IMR-90 (cell line): ENCODE measurements around the gene MPRIP. TPM values are rescaled to one million over a fixed set of nuclear protein-coding genes. Genes with fewer than 3 reads are reported as not detected.

Source experiments
- ATAC-seq: fragments of 200-7000 bp; cut with Tn5 transposase; 2 replicates; pipeline ENCODE4 v1.9.1; 2020; ENCODE audit warnings: low read depth, mild to moderate bottlenecking, moderate library complexity
- BruUV-seq: library from RNA; stranded (reverse); fragments of 400-500 nt; replicated peaks from 2 replicates; lab custom pipeline; 2021; lab: Mats Ljungman, UMichigan
- CTCF ChIA-PET: fragments of 300-600 bp; formaldehyde crosslinking; extraction: SDS; loops from one replicate; lab custom pipeline; 2021; ENCODE audit warnings: antibody characterized with exemption; lab: Yijun Ruan, JAX
- POLR2A ChIA-PET: fragments of 300-600 bp; sonication (Branson Sonifier 250); formaldehyde crosslinking; loops from one replicate; lab custom pipeline; 2022; ENCODE audit warnings: antibody characterized with exemption; ENCODE audit not compliant: unreplicated experiment; lab: Charles Lee
- DNase-seq: peaks from one replicate; pipeline ENCODE4 v3.0.0; 2013
- H2AFZ ChIP-seq: replicated peaks from 2 replicates; pipeline ENCODE3; 2013; ENCODE audit warnings: low read length, mild to moderate bottlenecking; ENCODE audit not compliant: poor library complexity
- H2AK5ac ChIP-seq: 2 replicates; pipeline ENCODE4 v1.6.1; 2013; ENCODE audit warnings: low read depth, low read length, inconsistent platforms
- H2AK9ac ChIP-seq: replicated peaks from 2 replicates; pipeline ENCODE3; 2013; ENCODE audit warnings: mild to moderate bottlenecking, low read depth, low read length, moderate library complexity; ENCODE audit not compliant: poor library complexity
- H2BK120ac ChIP-seq: 2 replicates; pipeline ENCODE4 v1.6.1; 2013; ENCODE audit warnings: low read depth, low read length, inconsistent platforms
- H2BK15ac ChIP-seq: 3 replicates; pipeline ENCODE4 v1.6.1; 2013; ENCODE audit warnings: low read depth, low read length, inconsistent platforms
- H2BK20ac ChIP-seq: 2 replicates; pipeline ENCODE4 v1.6.1; 2013; ENCODE audit warnings: low read depth, mild to moderate bottlenecking, inconsistent platforms, low read length, moderate library complexity
- H2BK5ac ChIP-seq: 2 replicates; pipeline ENCODE4 v1.6.1; 2013; ENCODE audit warnings: mild to moderate bottlenecking, low read depth, low read length, inconsistent platforms; ENCODE audit not compliant: poor library complexity, severe bottlenecking
- H3K14ac ChIP-seq: replicated peaks from 2 replicates; pipeline ENCODE4 v1.6.1; 2013; ENCODE audit warnings: low read depth, low read length, inconsistent platforms
- H3K18ac ChIP-seq: 2 replicates; pipeline ENCODE4 v1.6.1; 2013; ENCODE audit warnings: low read depth, low read length, control low read depth
- H3K23ac ChIP-seq: 2 replicates; pipeline ENCODE4 v1.6.1; 2013; ENCODE audit warnings: low read depth, low read length, inconsistent platforms
- H3K27ac ChIP-seq: 2 replicates; pipeline ENCODE4 v1.5.1; 2013; ENCODE audit warnings: mild to moderate bottlenecking, control low read depth, low read length; ENCODE audit not compliant: insufficient read depth
- H3K27me3 ChIP-seq: 2 replicates; pipeline ENCODE4 v1.6.1; 2013; ENCODE audit warnings: low read length; ENCODE audit not compliant: control insufficient read depth, insufficient read depth
- H3K36me3 ChIP-seq: 2 replicates; pipeline ENCODE4 v1.6.1; 2013; ENCODE audit warnings: low read length, mixed read lengths; ENCODE audit not compliant: control insufficient read depth, insufficient read depth
- H3K4ac ChIP-seq: 2 replicates; pipeline ENCODE4 v1.6.1; 2013; ENCODE audit warnings: low read depth, low read length, inconsistent platforms
- H3K4me1 ChIP-seq: 2 replicates; pipeline ENCODE4 v1.6.1; 2013; ENCODE audit warnings: low read length, mixed read lengths; ENCODE audit not compliant: control insufficient read depth, insufficient read depth
- H3K4me2 ChIP-seq: 2 replicates; pipeline ENCODE4 v1.6.1; 2013; ENCODE audit warnings: low read depth, mild to moderate bottlenecking, control low read depth, low read length, moderate library complexity
- H3K4me3 ChIP-seq: 2 replicates; pipeline ENCODE4 v1.5.1; 2013; ENCODE audit warnings: low read depth, mild to moderate bottlenecking, control low read depth, low read length, moderate library complexity; ENCODE audit not compliant: insufficient read depth
- H3K56ac ChIP-seq: 2 replicates; pipeline ENCODE4 v1.6.1; 2013; ENCODE audit warnings: low read length, inconsistent platforms; ENCODE audit not compliant: insufficient read depth; ENCODE audit errors: extremely low read depth
- H3K79me1 ChIP-seq, 2 experiments: 2 replicates each; pipeline ENCODE4 v1.6.1; 2013; ENCODE audit warnings: low read length in 2 of 2, inconsistent platforms in 1 of 2, low read depth in 1 of 2
- H3K9ac ChIP-seq: 2 replicates; pipeline ENCODE4 v1.6.1; 2013; ENCODE audit warnings: low read depth, low read length, control low read depth
- H3K9me1 ChIP-seq: 2 replicates; pipeline ENCODE4 v1.6.1; 2013; ENCODE audit warnings: low read length, inconsistent platforms; ENCODE audit not compliant: insufficient read depth
- H3K9me3 ChIP-seq: 2 replicates; pipeline ENCODE4 v1.6.1; 2013; ENCODE audit warnings: low read length; ENCODE audit not compliant: control insufficient read depth, insufficient read depth
- H4K20me1 ChIP-seq: 2 replicates; pipeline ENCODE4 v1.6.1; 2013; ENCODE audit warnings: low read length, inconsistent platforms; ENCODE audit not compliant: insufficient read depth
- H4K5ac ChIP-seq: 2 replicates; pipeline ENCODE4 v1.6.1; 2013; ENCODE audit warnings: mild to moderate bottlenecking, low read depth, low read length, control low read depth
- H4K8ac ChIP-seq, 2 experiments: 2 replicates each; pipeline ENCODE4 v1.6.1; 2013; ENCODE audit warnings: low read depth in 2 of 2, low read length in 2 of 2, control low read depth in 1 of 2, inconsistent platforms in 1 of 2
- H4K91ac ChIP-seq: 2 replicates; pipeline ENCODE4 v1.6.1; 2013; ENCODE audit warnings: low read depth, low read length, inconsistent platforms; ENCODE audit not compliant: insufficient read depth
- BHLHE40 ChIP-seq: fragments of 150-350 bp; IDR thresholded peaks from 2 replicates; pipeline ENCODE4 v1.6.1; 2016; ENCODE audit warnings: mild to moderate bottlenecking, low read depth, low read length
- CEBPB ChIP-seq: IDR thresholded peaks from 2 replicates; pipeline ENCODE4 v1.6.1; 2012; ENCODE audit warnings: low read depth, low read length, improper control_type of control experiment
- CHD1 ChIP-seq: IDR thresholded peaks from 2 replicates; pipeline ENCODE4 v1.6.1; 2012; ENCODE audit warnings: low read depth, low read length, improper control_type of control experiment
- CTCF ChIP-seq: conservative IDR thresholded peaks from 2 replicates; pipeline ENCODE4 v1.5.1; 2012; ENCODE audit warnings: mild to moderate bottlenecking, low read depth, low read length, improper control_type of control experiment
- ELK1 ChIP-seq: fragments of 150-350 bp; IDR thresholded peaks from 2 replicates; pipeline ENCODE4 v1.6.1; 2016; ENCODE audit warnings: low read depth, mild to moderate bottlenecking, low read length, moderate library complexity, borderline replicate concordance
- FOS ChIP-seq: fragments of 150-350 bp; IDR thresholded peaks from 2 replicates; pipeline ENCODE4 v1.6.1; 2016; ENCODE audit warnings: low read depth, low read length
- MAFK ChIP-seq: IDR thresholded peaks from 2 replicates; pipeline ENCODE4 v1.6.1; 2012; ENCODE audit warnings: low read depth, low read length, improper control_type of control experiment
- MAZ ChIP-seq: IDR thresholded peaks from 2 replicates; pipeline ENCODE4 v1.6.1; 2012; ENCODE audit warnings: low read depth, mild to moderate bottlenecking, low read length, improper control_type of control experiment, moderate library complexity, borderline replicate concordance
- MXI1 ChIP-seq: IDR thresholded peaks from 2 replicates; pipeline ENCODE4 v1.6.1; 2012; ENCODE audit warnings: low read depth, mild to moderate bottlenecking, low read length, moderate library complexity, borderline replicate concordance
- NFE2L2 ChIP-seq: fragments of 150-350 bp; IDR thresholded peaks from 2 replicates; pipeline ENCODE4 v1.6.1; 2016; ENCODE audit warnings: low read depth, mild to moderate bottlenecking, low read length
- POLR2A ChIP-seq: IDR thresholded peaks from 2 replicates; pipeline ENCODE4 v1.6.1; 2012; ENCODE audit warnings: mild to moderate bottlenecking, low read depth, low read length
- RAD21 ChIP-seq: IDR thresholded peaks from 2 replicates; pipeline ENCODE4 v1.6.1; 2012; ENCODE audit warnings: low read length, improper control_type of control experiment
- RCOR1 ChIP-seq: IDR thresholded peaks from 2 replicates; pipeline ENCODE4 v1.6.1; 2012; ENCODE audit warnings: mild to moderate bottlenecking, low read length, improper control_type of control experiment; ENCODE audit not compliant: insufficient replicate concordance
- RFX5 ChIP-seq: IDR thresholded peaks from 2 replicates; pipeline ENCODE4 v1.8.0; 2012; ENCODE audit warnings: low read depth, mild to moderate bottlenecking, low read length, moderate library complexity
- SMC3 ChIP-seq: fragments of 150-350 bp; IDR thresholded peaks from 2 replicates; pipeline ENCODE4 v1.6.1; 2016; ENCODE audit warnings: low read depth, mild to moderate bottlenecking, antibody characterized with exemption, low read length, moderate library complexity
- USF2 ChIP-seq: fragments of 150-350 bp; IDR thresholded peaks from 2 replicates; pipeline ENCODE4 v1.6.1; 2017; ENCODE audit warnings: mild to moderate bottlenecking, antibody characterized with exemption, low read length, low read depth
- WGBS, 2 experiments: methylation state at CpG; one replicate each; pipeline versions ENCODE4 v1.1.5 to v1.1.7; 2013; ENCODE audit warnings: missing lambda C conversion rate in 2 of 2; ENCODE audit not compliant: insufficient read length in 1 of 2; ENCODE audit errors: extremely low coverage in 2 of 2; 5-methylcytosine and 5-hydroxymethylcytosine counted together
- dilution Hi-C: fragments of 300-500 bp; cut with HindIII; formaldehyde crosslinking; loops from one replicate; pipeline ENCODE4 v1.14.3; 2018; ENCODE audit warnings: low sequenced_read_pairs; ENCODE audit not compliant: unreplicated experiment
- in situ Hi-C: fragments of 300-500 bp; cut with MboI; formaldehyde crosslinking; loops from 3 replicates; pipeline ENCODE4 v1.14.3; 2019; ENCODE audit warnings: low sequenced_read_pairs, inconsistent platforms, mixed read lengths
- intact Hi-C: fragments of 100-400 bp; cut with micrococcal nuclease; formaldehyde crosslinking; loops from 2 replicates; pipeline ENCODE4 v1.10.0; 2022
- polyA plus RNA-seq, 3 experiments: library from polyadenylated mRNA; depleted of rRNA; stranded (reverse); fragments of >200 nt; gene quantifications; 2 replicates each; pipeline ENCODE4 v1.2.3, GENCODE V29; 2012; ENCODE audit warnings: low replicate concordance in 1 of 3
- total RNA-seq: library from RNA; depleted of rRNA; stranded (reverse); fragments of >200 nt; gene quantifications from 2 replicates; pipeline ENCODE4 v1.2.3, GENCODE V29; 2012

MPRIP gene
- total and polyA plus RNA-seq, 2 of the 4 experiments (the other 2 are of a cell fraction) = 111 to 149 TPM

- no peak overlapping the region for H3K9ac ChIP-seq
- H3K4me3 ChIP-seq = no peak overlapping the region
- no peak overlapping the region for H2BK20ac ChIP-seq
- no TSS peak for BruUV-seq
- H3K36me3 ChIP-seq = no peaks in the 10 kb centered on the region
- in situ Hi-C loops = loop anchor here (25.0 kb wide), 1 partner anchor 622 kb away; no protein-coding TSS in a partner anchor
- intact Hi-C loops = no loop called here
- no CpG with 5 or more reads among the region's 6 CpGs for WGBS, 2 experiments
- ChIA-PET CTCF (no interaction called here), POLR2A (no interaction called here)
- H4K91ac ChIP-seq = no peak overlapping the region
- DNase-seq (no peak), ATAC-seq (no peak)
- H3K14ac ChIP-seq = no peak overlapping the region
- H3K9me1 ChIP-seq = 0 out of 2 replicates have a peak, but pooled peaks cover 4% of the 10 kb centered on the region
- no peak overlapping the region for H3K56ac ChIP-seq
- TF ChIP-seq FOS (no peak), CHD1 (no peak), MAZ (no peak), MAFK (no peak), USF2 (no peak), RFX5 (no peak), RAD21 (no peak), NFE2L2 (no peak), ELK1 (no peak), POLR2A (no peak), CEBPB (no peak), SMC3 (no peak), MXI1 (no peak), RCOR1 (no peak), BHLHE40 (no peak), CTCF (no peak)
- dilution Hi-C loops = no loop called here
- H4K20me1 ChIP-seq = no peaks in the 10 kb centered on the region; the same call in none of the 2 replicates
- no peaks in the 10 kb centered on the region for H3K79me1 ChIP-seq
- H2BK5ac ChIP-seq = no peak overlapping the region
- H3K18ac ChIP-seq = no peak overlapping the region
- H2BK15ac ChIP-seq = no peak overlapping the region
- no peak overlapping the region for H2AFZ ChIP-seq
- H2BK120ac ChIP-seq = no peak overlapping the region
- H3K27me3 ChIP-seq = no peaks in the 10 kb centered on the region
- no peaks in the 10 kb centered on the region for H3K4me1 ChIP-seq
- H4K5ac ChIP-seq = no peak overlapping the region
- no peak overlapping the region for H3K23ac ChIP-seq
- no peak overlapping the region for H3K27ac ChIP-seq
- H3K9me3 ChIP-seq = no peaks in the 10 kb centered on the region
- no peak overlapping the region for H3K4me2 ChIP-seq
- no peak overlapping the region for H2AK9ac ChIP-seq
- 0 out of 2 replicates have a peak overlapping the region, but pooled peaks have one; percentile 28 for H2AK5ac ChIP-seq
- no peak overlapping the region for H3K4ac ChIP-seq
- no peak overlapping the region for H4K8ac ChIP-seq
Measured at GRCh38 chr17:17015230-17015629, 27.0 kb upstream of the MPRIP start.
